B cell (primary cell): ENCODE data around the gene PTPN4. TPM values are rescaled to one million over a fixed set of nuclear protein-coding genes. Genes with fewer than 3 reads are reported as not detected.

ENCODE experiments used
- ATAC-seq: fragments of 200-7000 bp; cut with Tn5 transposase; one replicate; pipeline ENCODE4 v1.10.0; 2021; ENCODE audit warnings: low read depth, mild to moderate bottlenecking, moderate number of reproducible peaks, moderate library complexity
- CTCF ChIA-PET: fragments of 350-600 bp; sonication (Branson Sonifier 250); formaldehyde crosslinking; loops from one replicate; lab custom pipeline; 2021; ENCODE audit warnings: antibody characterized with exemption, inconsistent platforms; lab: Charles Lee
- POLR2A ChIA-PET: fragments of 350-600 bp; sonication (Branson Sonifier 250); formaldehyde crosslinking; loops from one replicate; lab custom pipeline; 2021; ENCODE audit warnings: antibody characterized with exemption; lab: Charles Lee
- DNase-seq: peaks from one replicate; pipeline ENCODE4 v3.0.0; 2013
- H2AFZ ChIP-seq: 2 replicates; pipeline ENCODE4 v1.6.1; 2012; ENCODE audit warnings: mild to moderate bottlenecking, low read depth, low read length; ENCODE audit not compliant: insufficient read depth, poor library complexity, severe bottlenecking
- H3K27ac ChIP-seq, 2 donors: 1 replicate in 1 of 2; 2 replicates in 1 of 2; pipeline ENCODE4 v1.5.1; 2012 to 2013; ENCODE audit warnings: low read length in 2 of 2, mild to moderate bottlenecking in 2 of 2, moderate library complexity in 1 of 2
- H3K27me3 ChIP-seq, 4 experiments: fragments of 200-600 bp in 1 of 4; sonication (generic) in 1 of 4; replicated peaks in 1 of 4; 1 replicate in 2 of 4; 2 replicates in 2 of 4; pipeline versions ENCODE4 v1.6.1 to v1.7.0; 2013 to 2016; ENCODE audit warnings: low read length in 3 of 4, mild to moderate bottlenecking in 2 of 4, mixed read lengths in 1 of 4, moderate library complexity in 1 of 4; ENCODE audit not compliant: insufficient read depth in 4 of 4, control insufficient read depth in 3 of 4; ENCODE audit errors: control extremely low read depth in 1 of 4
- H3K36me3 ChIP-seq, 2 experiments: replicated peaks in 1 of 2; 1 replicate in 1 of 2; 2 replicates in 1 of 2; pipeline versions ENCODE4 v1.6.1 to v1.7.1; 2013; ENCODE audit warnings: low read length in 1 of 2; ENCODE audit not compliant: insufficient read depth in 2 of 2, control insufficient read depth in 1 of 2; ENCODE audit errors: control extremely low read depth in 1 of 2, extremely low read depth in 1 of 2
- H3K4me1 ChIP-seq, 2 donors: fragments of 200-600 bp in 1 of 2; sonication (generic) in 1 of 2; 1 replicate in 1 of 2; 2 replicates in 1 of 2; pipeline versions ENCODE4 v1.5.1 to v1.6.1; 2013 to 2017; ENCODE audit warnings: low read length in 2 of 2; ENCODE audit not compliant: control insufficient read depth in 2 of 2, insufficient read depth in 2 of 2
- H3K4me2 ChIP-seq: replicated peaks from 2 replicates; pipeline ENCODE3; 2012; ENCODE audit warnings: mild to moderate bottlenecking, low read depth, low read length; ENCODE audit not compliant: poor library complexity, severe bottlenecking
- H3K4me3 ChIP-seq, 5 experiments: fragments of 200-600 bp in 1 of 5; sonication (generic) in 1 of 5; 1 replicate in 3 of 5; 2 replicates in 2 of 5; pipeline versions ENCODE4 v1.5.1 to v1.7.0; 2011 to 2016; ENCODE audit warnings: low read length in 4 of 5, mild to moderate bottlenecking in 4 of 5, low read depth in 2 of 5, control low read depth in 1 of 5, moderate library complexity in 1 of 5; ENCODE audit not compliant: insufficient read depth in 1 of 5; ENCODE audit errors: control extremely low read depth in 1 of 5, extremely low read depth in 1 of 5
- H3K79me2 ChIP-seq: fragments of 200-600 bp; sonication (generic); one replicate; pipeline ENCODE4 v1.6.0; 2016; ENCODE audit warnings: low read length; ENCODE audit not compliant: control insufficient read depth, insufficient read depth
- H3K9ac ChIP-seq: fragments of 200-600 bp; sonication (generic); 2 replicates; pipeline ENCODE4 v1.6.1; 2017; ENCODE audit warnings: mild to moderate bottlenecking, low read length, moderate library complexity
- H3K9me3 ChIP-seq, 3 donors: one replicate each; pipeline versions ENCODE4 v1.6.1 to v1.7.1; 2013; ENCODE audit warnings: low read length in 2 of 3; ENCODE audit not compliant: control insufficient read depth in 2 of 3, insufficient read depth in 1 of 3; ENCODE audit errors: control extremely low read depth in 1 of 3
- H4K20me1 ChIP-seq: 2 replicates; pipeline ENCODE4 v1.6.0; 2012; ENCODE audit warnings: mild to moderate bottlenecking, low read length; ENCODE audit not compliant: insufficient read depth, control insufficient read depth, poor library complexity, severe bottlenecking
- H3K27ac Mint-ChIP-seq: one replicate; pipeline ENCODE4 v1.8.0; 2021; ENCODE audit warnings: mixed read lengths
- H3K27me3 Mint-ChIP-seq: one replicate; pipeline ENCODE4 v1.8.0; 2021; ENCODE audit warnings: mixed read lengths
- H3K4me1 Mint-ChIP-seq: one replicate; pipeline ENCODE4 v1.8.0; 2021; ENCODE audit warnings: mixed read lengths
- H3K4me3 Mint-ChIP-seq: one replicate; pipeline ENCODE4 v1.8.0; 2021; ENCODE audit warnings: mixed read lengths
- H3K9me3 Mint-ChIP-seq: one replicate; pipeline ENCODE4 v1.8.0; 2022; ENCODE audit warnings: mixed read lengths; ENCODE audit not compliant: insufficient read depth
- EZH2 ChIP-seq: IDR thresholded peaks from 2 replicates; pipeline ENCODE4 v1.6.1; 2012; ENCODE audit warnings: borderline replicate concordance, low read depth, mild to moderate bottlenecking, moderate library complexity, low read length; ENCODE audit not compliant: insufficient read depth, poor library complexity, severe bottlenecking
- WGBS: methylation state at CpG from one replicate; pipeline ENCODE4 v1.1.5; 2013; ENCODE audit warnings: missing lambda C conversion rate; ENCODE audit not compliant: insufficient coverage; 5-methylcytosine and 5-hydroxymethylcytosine counted together
- intact Hi-C: fragments of 100-400 bp; cut with micrococcal nuclease; formaldehyde crosslinking; loops from one replicate; pipeline ENCODE4 v1.10.0; 2022
- polyA plus RNA-seq: library from polyadenylated mRNA; depleted of rRNA; stranded (reverse); fragments of >200 nt; gene quantifications from 2 replicates; pipeline ENCODE4 v1.2.3, GENCODE V29; 2012
- total RNA-seq, 2 donors: library from RNA; stranded (reverse); fragments of 120-200 nt in 1 of 2; gene quantifications; 1 replicate in 1 of 2; 2 replicates in 1 of 2; pipeline versions ENCODE4 v1.2.3 to v1.2.4, GENCODE V29; 2013 to 2022
- TF ChIP-seq, protein P1 (sequence below): fragments of 200-600 bp; IDR thresholded peaks from one replicate; pipeline ENCODE4 v1.8.0; 2022; ENCODE audit warnings: antibody characterized with exemption, mild to moderate bottlenecking

The PTPN4 gene
- total and polyA plus RNA-seq, 2 donors (not counting 1 experiment from before 2014, with no cell fraction given) = 12.6 to 54.8 TPM

DNA sequence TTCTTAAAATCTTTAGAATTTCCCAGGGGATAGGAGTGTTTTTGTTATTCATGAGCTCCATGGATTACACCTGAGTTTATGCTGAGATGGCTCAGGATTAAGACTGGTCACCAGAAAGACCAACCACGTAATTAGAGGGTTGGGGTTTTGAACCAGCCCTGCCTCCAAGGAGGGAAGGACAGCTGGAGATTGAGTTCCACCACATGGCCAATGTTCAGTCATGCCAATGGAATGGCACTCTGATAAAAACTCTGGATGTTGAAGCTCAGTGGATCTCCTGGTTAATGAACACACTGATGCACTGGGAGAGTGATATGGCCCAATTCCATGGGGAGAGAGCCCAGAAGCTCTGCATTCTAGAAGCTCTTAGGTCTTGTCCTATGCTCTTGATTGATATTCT is 38.7 kb upstream of the PTPN4 start:
- ChIA-PET POLR2A (no interaction called here), CTCF (no interaction called here)
- ATAC-seq (no peak), DNase-seq (no peak)
- H3K27ac Mint-ChIP-seq = no peak overlapping the region
- H3K4me1 ChIP-seq = no peaks in the 10 kb centered on the region
- H2AFZ ChIP-seq = no peak overlapping the region
- no peaks in the 10 kb centered on the region for H3K79me2 ChIP-seq
- peaks cover 4% of the 10 kb centered on the region for H3K27me3 Mint-ChIP-seq
- H3K4me1 Mint-ChIP-seq = no peaks in the 10 kb centered on the region
- H4K20me1 ChIP-seq = no peaks in the 10 kb centered on the region
- H3K4me3 ChIP-seq = no peak overlapping the region
- H3K27me3 ChIP-seq = peaks cover 0 to 3% (median 1%) of the 10 kb centered on the region in 4 experiments
- TF ChIP-seq, protein P1, sequence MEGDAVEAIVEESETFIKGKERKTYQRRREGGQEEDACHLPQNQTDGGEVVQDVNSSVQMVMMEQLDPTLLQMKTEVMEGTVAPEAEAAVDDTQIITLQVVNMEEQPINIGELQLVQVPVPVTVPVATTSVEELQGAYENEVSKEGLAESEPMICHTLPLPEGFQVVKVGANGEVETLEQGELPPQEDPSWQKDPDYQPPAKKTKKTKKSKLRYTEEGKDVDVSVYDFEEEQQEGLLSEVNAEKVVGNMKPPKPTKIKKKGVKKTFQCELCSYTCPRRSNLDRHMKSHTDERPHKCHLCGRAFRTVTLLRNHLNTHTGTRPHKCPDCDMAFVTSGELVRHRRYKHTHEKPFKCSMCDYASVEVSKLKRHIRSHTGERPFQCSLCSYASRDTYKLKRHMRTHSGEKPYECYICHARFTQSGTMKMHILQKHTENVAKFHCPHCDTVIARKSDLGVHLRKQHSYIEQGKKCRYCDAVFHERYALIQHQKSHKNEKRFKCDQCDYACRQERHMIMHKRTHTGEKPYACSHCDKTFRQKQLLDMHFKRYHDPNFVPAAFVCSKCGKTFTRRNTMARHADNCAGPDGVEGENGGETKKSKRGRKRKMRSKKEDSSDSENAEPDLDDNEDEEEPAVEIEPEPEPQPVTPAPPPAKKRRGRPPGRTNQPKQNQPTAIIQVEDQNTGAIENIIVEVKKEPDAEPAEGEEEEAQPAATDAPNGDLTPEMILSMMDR = no peak
- no peak overlapping the region for H3K9ac ChIP-seq
- no peak overlapping the region for H3K4me2 ChIP-seq
- H3K9me3 ChIP-seq = no peaks in the 10 kb centered on the region
- intact Hi-C loops = no loop called here
- no peaks in the 10 kb centered on the region for H3K9me3 Mint-ChIP-seq
- H3K36me3 ChIP-seq = no peaks in the 10 kb centered on the region
- H3K4me3 Mint-ChIP-seq = no peak overlapping the region
- H3K27ac ChIP-seq = no peak overlapping the region
- 89% methylated on average over 1 of the region's 1 CpG for WGBS

DNA sequence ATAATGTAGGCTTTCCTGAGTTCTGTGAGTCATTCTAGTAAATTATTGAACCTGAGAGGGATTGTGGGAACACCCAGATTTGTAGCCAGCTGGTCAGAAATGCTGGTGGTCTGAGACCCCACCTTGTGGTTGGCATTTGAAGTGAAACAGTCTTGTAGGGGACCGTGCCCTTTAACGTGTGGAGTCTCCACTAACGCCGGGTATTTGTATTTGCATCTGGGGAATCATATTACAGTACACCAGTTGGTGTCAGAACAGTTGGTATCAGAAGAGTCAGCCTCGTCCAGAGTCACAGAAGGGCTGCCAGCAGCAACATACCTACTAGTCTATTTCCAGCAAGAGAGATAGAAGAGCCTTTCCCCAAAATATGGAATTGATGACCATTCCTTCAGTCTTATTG is 38.3 kb upstream of the PTPN4 start:
- Histone ChIP-seq H2AFZ (no peak overlapping the region), H3K79me2 (no peaks in the 10 kb centered on the region), H4K20me1 (no peaks in the 10 kb centered on the region), H3K36me3 (no peaks in the 10 kb centered on the region), H3K9ac (no peak overlapping the region), H3K27me3 (peaks cover 0 to 3% (median 1%) of the 10 kb centered on the region in 4 experiments), H3K27ac (no peak overlapping the region), H3K4me2 (no peak overlapping the region), H3K4me3 (no peak overlapping the region), H3K4me1 (no peaks in the 10 kb centered on the region), H3K9me3 (no peaks in the 10 kb centered on the region)
- ATAC-seq (no peak), DNase-seq (no peak)
- POLR2A ChIA-PET = no interaction called here
- H3K27me3 Mint-ChIP-seq = peaks cover 4% of the 10 kb centered on the region
- no peaks in the 10 kb centered on the region for H3K4me1 Mint-ChIP-seq
- no peak overlapping the region for H3K4me3 Mint-ChIP-seq
- H3K27ac Mint-ChIP-seq = no peak overlapping the region
- no peaks in the 10 kb centered on the region for H3K9me3 Mint-ChIP-seq
- WGBS = 100% methylated on average over 2 of the region's 5 CpGs
- CTCF ChIA-PET = no interaction called here
- intact Hi-C loops = no loop called here
- no peak for TF ChIP-seq EZH2
- TF ChIP-seq, protein P1 = no peak
